Breast epithelium (tissue), 4 donors: Measurements from ENCODE around the gene ATP8B1. TPM values are rescaled to one million over a fixed set of nuclear protein-coding genes. Genes with fewer than 3 reads are reported as not detected.
"Not testable (repeated sequence)": the region's sequence is repeated elsewhere in the genome, so short reads cannot be mapped to it uniquely, and the experiment has no call there.

Experiments
- DNase-seq, 2 donors: peaks; one replicate each; pipeline ENCODE4 v3.0.0-alpha.2; 2019; ENCODE audit warnings: low spot score in 2 of 2
- H3K27ac ChIP-seq, 2 donors: fragments of 200-600 bp; sonication (generic) in 1 of 2; one replicate each; pipeline ENCODE4 v1.5.1; 2016 to 2019; ENCODE audit warnings: mild to moderate bottlenecking in 1 of 2
- H3K27me3 ChIP-seq, 2 donors: fragments of 200-600 bp; sonication (generic) in 1 of 2; one replicate each; pipeline versions ENCODE4 v1.5.1 to v1.6.0; 2017 to 2019; ENCODE audit warnings: control low read depth in 1 of 2, mild to moderate bottlenecking in 1 of 2
- H3K36me3 ChIP-seq: fragments of 200-600 bp; one replicate; pipeline ENCODE4 v1.5.1; 2019
- H3K4me1 ChIP-seq, 2 donors: fragments of 200-600 bp; sonication (generic); one replicate each; pipeline ENCODE4 v1.5.1; 2016 to 2019; ENCODE audit warnings: control low read depth in 1 of 2
- H3K4me3 ChIP-seq, 3 donors: fragments of 200-600 bp; sonication (generic); 1 replicate in 2 of 3; 2 replicates in 1 of 3; pipeline ENCODE4 v1.5.1; 2016 to 2019; ENCODE audit warnings: mild to moderate bottlenecking in 3 of 3, moderate library complexity in 2 of 3
- H3K9me3 ChIP-seq, 2 donors: fragments of 200-600 bp; sonication (generic) in 1 of 2; one replicate each; pipeline ENCODE4 v1.5.1; 2016 to 2019; ENCODE audit warnings: control low read depth in 1 of 2
- CTCF ChIP-seq, 3 donors: fragments of 450-650 bp; IDR thresholded peaks; one replicate each; pipeline ENCODE4 v1.5.1; 2016 to 2017; ENCODE audit warnings: antibody characterized with exemption in 3 of 3, mild to moderate bottlenecking in 3 of 3, moderate library complexity in 3 of 3
- POLR2A ChIP-seq: fragments of 450-650 bp; IDR thresholded peaks from one replicate; pipeline ENCODE4 v1.6.1; 2016; ENCODE audit warnings: antibody characterized with exemption, mild to moderate bottlenecking, moderate library complexity
- POLR2AphosphoS5 ChIP-seq, 3 donors: sonication (generic); formaldehyde crosslinking; IDR thresholded peaks; one replicate each; pipeline ENCODE4 v1.6.1; 2017; ENCODE audit warnings: antibody characterized with exemption in 3 of 3
- intact Hi-C: fragments of 100-400 bp; cut with DNase I; formaldehyde crosslinking; loops from one replicate; pipeline ENCODE4 v1.15.1; 2023; ENCODE audit warnings: low total_unique reads
- total RNA-seq, 3 donors: library from RNA; depleted of rRNA; stranded (reverse); fragments of >200 nt; gene quantifications; one replicate each; pipeline ENCODE4 v1.1.0, GENCODE V29; 2016

Gene ATP8B1
- total RNA-seq, 3 donors from 2014 or later = 5.1 to 45.1 (median 41.3) TPM

GRCh38 chr18:57730146-57730545, 73.0 kb downstream of the ATP8B1 start:
- H3K27ac ChIP-seq = peak overlapping the region in 1 of 2 donors; percentile 30
- H3K27me3 ChIP-seq = no peaks in the 10 kb centered on the region
- intact Hi-C loops = loop anchor here (10.0 kb wide), 1 partner anchor 75 kb away; the partner anchor contains the start of gene ATP8B1
- H3K9me3 ChIP-seq = peaks cover 0 to 7% of the 10 kb centered on the region in 2 donors
- TF ChIP-seq POLR2A = no peak
- TF ChIP-seq CTCF (IDR thresholded peaks at IDR 0.05) = no peak
- TF ChIP-seq POLR2AphosphoS5 (IDR thresholded peaks at IDR 0.05) = no peak
- H3K36me3 ChIP-seq = no peaks in the 10 kb centered on the region
- H3K4me3 ChIP-seq = no peak overlapping the region
- DNase-seq = no peak
- H3K4me1 ChIP-seq = no peaks in the 10 kb centered on the region

DNA sequence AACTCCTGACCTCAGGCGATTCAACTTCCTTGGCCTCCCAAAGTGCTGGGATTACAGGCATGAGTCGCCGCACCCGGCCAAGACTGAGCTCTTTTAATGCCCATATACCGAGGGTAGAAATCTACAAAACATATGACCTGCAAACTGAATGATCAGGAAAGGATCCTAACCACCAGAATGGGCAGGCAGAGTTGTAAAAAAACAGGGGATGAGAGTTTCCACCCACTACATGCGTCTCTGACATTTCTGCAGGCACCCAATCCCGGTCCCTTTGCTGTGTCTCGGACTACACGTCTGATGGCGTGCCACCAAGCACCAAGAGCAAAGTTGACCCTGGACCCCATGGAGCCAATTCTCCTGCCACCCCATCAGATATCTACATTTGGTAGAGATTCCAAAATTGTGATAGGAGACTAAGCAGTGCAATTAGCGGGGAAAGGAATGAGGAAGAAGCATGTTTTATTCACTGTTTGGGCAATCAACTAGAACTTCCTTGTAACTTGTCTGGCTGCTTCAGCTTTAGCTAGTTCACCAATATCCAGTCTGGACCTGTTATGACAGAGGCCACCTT, 74.1 kb downstream of the ATP8B1 start:
- Histone ChIP-seq H3K27me3 (no peaks in the 10 kb centered on the region), H3K36me3 (no peaks in the 10 kb centered on the region), H3K4me3 (no peak overlapping the region), H3K9me3 (peaks cover 0 to 7% of the 10 kb centered on the region in 2 donors), H3K27ac (peak overlapping the region; percentile 30 to 48), H3K4me1 (no peaks in the 10 kb centered on the region)
- intact Hi-C loops = loop anchor here (2.0 kb wide), 1 partner anchor 40 kb away; no protein-coding TSS in a partner anchor
- no peak for TF ChIP-seq CTCF (IDR thresholded peaks at IDR 0.05)
- TF ChIP-seq POLR2AphosphoS5 (IDR thresholded peaks at IDR 0.05) = no peak
- TF ChIP-seq POLR2A = no peak
- DNase-seq = no peak

DNA sequence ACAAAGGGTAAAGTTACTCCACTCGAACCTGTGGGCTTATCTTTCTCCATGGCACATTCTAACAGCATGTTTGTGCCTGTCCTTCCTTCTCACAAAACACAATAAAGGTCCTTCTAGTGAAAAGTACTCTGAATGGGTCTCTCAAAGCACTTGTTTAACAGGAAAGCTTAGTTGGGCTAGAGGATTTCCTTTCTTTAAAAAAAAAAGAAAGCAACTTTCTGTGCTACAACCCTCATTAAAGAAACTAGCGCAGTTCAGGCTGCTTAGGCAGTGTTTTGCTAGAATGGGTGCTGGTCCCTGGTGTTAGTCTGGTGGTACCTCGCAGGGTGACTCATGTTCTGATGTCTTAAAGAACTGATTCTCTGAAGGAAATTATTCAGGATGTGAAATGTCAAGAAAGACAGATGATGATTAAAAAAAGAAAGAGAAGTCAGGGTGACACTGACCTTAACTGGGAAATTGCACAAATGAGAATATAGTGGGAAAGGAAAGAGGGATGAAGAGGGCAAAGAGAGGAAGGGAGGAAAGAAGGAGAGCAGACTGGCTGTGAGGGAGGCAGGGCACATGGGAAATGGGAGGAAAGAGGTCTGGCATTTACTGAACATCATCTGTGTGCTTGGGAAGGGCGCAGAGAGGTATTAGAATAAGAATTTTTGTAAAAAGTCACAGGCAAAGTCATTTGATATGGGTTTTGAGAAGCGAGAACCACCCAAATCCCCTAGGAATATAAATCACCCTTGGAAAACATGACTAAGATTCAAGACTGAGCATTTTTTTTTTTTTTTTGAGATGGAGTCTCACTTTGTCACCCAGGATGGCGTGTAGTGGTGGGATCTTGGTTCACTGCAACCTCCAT, 74.9 kb downstream of the ATP8B1 start:
- no peak for TF ChIP-seq CTCF (IDR thresholded peaks at IDR 0.05)
- no peak for TF ChIP-seq POLR2A
- TF ChIP-seq POLR2AphosphoS5 (IDR thresholded peaks at IDR 0.05) = no peak
- no peak overlapping the region for H3K4me3 ChIP-seq
- DNase-seq = no peak
- H3K27ac ChIP-seq = peak overlapping the region; percentile 30 to 48
- H3K36me3 ChIP-seq = no peaks in the 10 kb centered on the region
- no peaks in the 10 kb centered on the region for H3K27me3 ChIP-seq
- peaks cover 0 to 7% of the 10 kb centered on the region in 2 donors for H3K9me3 ChIP-seq
- intact Hi-C loops = loop anchor here (2.0 kb wide), 1 partner anchor 41 kb away; no protein-coding TSS in a partner anchor
- no peaks in the 10 kb centered on the region for H3K4me1 ChIP-seq

DNA sequence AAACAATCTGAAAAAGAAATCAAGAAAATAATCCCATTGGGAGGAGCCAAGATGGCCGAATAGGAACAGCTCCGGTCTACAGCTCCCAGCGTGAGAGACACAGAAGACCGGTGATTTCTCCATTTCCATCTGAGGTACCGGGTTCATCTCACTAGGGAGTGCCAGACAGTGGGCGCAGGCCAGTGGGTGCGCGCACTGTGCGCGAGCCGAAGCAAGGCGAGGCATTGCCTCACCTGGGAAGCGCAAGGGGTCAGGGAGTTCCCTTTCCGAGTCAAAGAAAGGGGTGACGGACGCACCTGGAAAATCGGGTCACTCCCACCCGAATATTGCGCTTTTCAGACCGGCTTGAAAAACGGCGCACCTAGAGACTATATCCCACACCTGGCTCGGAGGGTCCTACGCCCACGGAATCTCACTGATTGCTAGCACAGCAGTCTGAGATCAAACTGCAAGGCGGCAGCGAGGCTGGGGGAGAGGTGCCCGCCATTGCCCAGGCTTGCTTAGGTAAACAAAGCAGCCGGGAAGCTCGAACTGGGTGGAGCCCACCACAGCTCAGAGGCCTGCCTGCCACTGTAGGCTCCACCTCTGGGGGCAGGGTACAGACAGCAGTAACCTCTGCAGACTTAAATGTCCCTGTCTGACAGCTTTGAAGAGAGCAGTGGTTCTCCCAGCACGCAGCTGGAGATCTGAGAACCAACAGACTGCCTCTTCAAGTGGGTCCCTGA, 83.7 kb downstream of the ATP8B1 start:
- H3K9me3 ChIP-seq, H3K36me3 ChIP-seq, H3K4me3 ChIP-seq, H3K27me3 ChIP-seq, intact Hi-C loops, H3K27ac ChIP-seq, H3K4me1 ChIP-seq, DNase-seq: not testable (repeated sequence)

- no peak for DNase-seq
- Histone ChIP-seq H3K4me3 (no peak overlapping the region), H3K27me3 (no peaks in the 10 kb centered on the region), H3K36me3 (no peaks in the 10 kb centered on the region), H3K9me3 (no peaks in the 10 kb centered on the region), H3K27ac (no peak overlapping the region), H3K4me1 (peaks cover 4 to 11% of the 10 kb centered on the region in 2 donors)
- TF ChIP-seq CTCF (IDR thresholded peaks at IDR 0.05) (no peak), POLR2AphosphoS5 (IDR thresholded peaks at IDR 0.05) (no peak), POLR2A (no peak)
- intact Hi-C loops = no loop called here
These were observed 86.6 kb downstream of the ATP8B1 start for GRCh38 chr18:57716549-57716948.
